DMS79 (cell line): ENCODE data around the gene IFITM2.
A peak's percentile ranks its signal among the peaks of the same experiment; 100 is the strongest.

ENCODE experiments used
- DNase-seq: peaks from one replicate; lab custom pipeline; 2025; lab: John Stamatoyannopoulos, UW

IFITM2 gene

DNA sequence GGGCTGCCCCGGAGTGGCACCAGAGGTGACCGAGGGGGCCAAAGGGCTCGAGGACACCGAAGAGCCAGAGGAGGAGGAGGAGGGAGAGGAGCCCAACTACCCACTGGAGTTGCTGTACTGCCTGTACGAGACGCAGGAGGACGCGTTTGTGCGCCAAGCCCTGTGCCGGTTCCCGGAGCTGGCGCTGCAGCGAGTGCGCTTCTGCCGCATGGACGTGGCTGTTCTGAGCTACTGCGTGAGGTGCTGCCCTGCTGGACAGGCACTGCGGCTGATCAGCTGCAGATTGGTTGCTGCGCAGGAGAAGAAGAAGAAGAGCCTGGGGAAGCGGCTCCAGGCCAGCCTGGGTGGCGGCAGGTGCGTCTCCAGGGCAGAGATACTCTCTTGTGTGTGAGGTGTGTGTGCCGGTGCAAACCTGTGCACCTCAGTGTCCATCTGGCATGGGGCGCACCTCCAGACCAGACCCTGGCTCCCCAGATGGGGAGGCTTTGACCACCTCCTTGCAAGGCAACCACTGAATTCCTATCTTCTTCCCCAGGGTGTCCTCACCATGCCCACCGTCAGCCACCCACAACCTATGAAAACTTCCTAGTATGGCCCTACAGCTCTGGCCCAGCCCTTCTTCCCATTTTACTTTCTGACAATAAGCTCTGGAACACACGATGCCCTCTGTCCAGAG, 26.0 kb upstream of the IFITM2 start:
- DNase-seq: no peak

- DNase-seq: no peak
These were observed 25.4 kb upstream of the IFITM2 start for GRCh38 chr11:282171-282570.

GRCh38 chr11:282630-283360, 24.8 kb upstream of the IFITM2 start:
- DNase-seq: no peak

DNA sequence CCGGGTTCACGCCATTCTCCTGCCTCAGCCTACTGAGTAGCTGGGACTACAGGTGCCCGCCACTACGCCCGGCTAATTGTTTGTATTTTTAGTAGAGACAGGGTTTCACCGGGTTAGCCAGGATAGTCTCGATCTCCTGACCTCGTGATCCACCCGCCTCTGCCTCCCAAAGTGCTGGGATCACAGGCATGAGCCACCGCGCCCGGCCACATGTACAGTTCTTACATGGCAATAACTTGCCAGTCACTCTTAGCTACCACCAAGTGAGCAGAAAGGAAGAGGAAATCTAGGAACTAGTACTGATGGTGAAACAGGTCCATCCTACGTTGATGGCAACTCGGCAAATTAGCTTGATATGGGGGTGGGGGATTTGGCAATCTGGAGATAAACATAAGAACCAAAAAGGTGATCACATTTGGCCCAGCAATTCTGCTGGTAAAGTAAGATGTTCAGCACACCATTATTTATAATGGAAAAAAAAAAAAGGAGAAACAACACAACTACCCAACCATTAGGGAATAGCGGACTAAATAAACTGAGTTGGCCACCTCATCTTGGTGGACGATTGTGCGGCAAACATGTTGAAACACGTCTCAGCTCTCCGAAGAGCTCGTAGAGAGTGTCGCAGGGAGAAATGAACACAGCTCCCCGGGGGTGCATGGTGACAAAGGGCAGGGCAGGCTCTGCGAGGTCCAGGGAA, 24.1 kb upstream of the IFITM2 start:
- no peak for DNase-seq

GRCh38 chr11:284105-285020, 23.3 kb upstream of the IFITM2 start:
- no peak for DNase-seq

- no peak for DNase-seq
These were observed 22.4 kb upstream of the IFITM2 start for GRCh38 chr11:285021-285893.

- DNase-seq: no peak
These were observed 21.8 kb upstream of the IFITM2 start for GRCh38 chr11:285894-286220.

- DNase-seq: peak; percentile 20
These were observed 20.4 kb upstream of the IFITM2 start for GRCh38 chr11:286977-287820.

DNA sequence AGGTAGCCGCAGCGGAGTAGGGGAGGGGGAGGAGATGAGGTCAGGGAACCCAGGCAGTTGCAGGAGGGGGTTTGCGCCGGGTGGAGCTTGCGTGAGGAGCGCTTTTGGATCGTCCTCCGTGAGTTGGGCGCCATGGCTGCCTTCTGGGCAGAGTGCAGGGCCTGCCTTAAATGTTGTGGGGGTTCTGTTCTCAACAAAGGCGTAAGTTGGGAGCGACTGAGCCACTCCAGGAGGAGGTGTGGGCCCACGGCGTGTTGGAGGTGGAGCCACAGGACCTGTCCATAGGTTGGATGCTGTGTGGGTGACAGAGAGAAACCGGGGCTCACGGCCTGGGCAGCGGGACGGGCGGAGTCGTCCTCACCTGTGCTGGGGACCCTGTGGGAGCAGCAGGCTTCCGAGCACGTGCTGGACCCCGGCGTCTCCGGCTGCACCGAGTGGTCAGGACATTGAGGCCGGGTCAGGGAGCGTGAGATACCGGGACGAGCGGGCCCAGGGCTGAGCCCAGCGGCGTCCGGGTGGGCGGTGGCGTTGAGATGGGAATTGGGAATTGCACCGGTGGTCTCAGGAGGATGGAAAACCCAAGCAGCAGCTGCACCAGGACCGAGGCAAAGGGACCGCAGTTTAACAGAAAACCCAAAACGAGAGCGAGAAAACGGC, 19.7 kb upstream of the IFITM2 start:
- peak; percentile 18 for DNase-seq

GRCh38 chr11:288478-289397, 18.9 kb upstream of the IFITM2 start, which contains the start of gene PGGHG:
Gene PGGHG, plus strand, starts transcription at chr11:289126. Its CDS starts 691 bp downstream, at chr11:289817.
- DNase-seq: no peak

DNA sequence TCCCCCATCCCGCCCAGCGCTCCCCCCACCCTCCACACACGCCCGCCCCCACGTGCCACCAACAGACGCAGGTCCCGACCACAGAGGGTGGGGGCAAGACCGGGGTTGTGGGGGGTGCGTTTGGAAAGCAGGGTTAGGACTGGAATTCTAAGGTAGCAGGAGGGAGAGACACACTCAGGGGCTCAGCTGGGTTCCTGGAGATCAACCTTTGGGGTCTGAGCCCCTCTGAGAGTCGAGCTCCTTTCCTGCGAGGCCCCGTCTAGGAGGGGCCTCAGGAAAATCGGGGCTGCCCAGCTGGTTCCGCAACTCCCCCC, 18.3 kb upstream of the IFITM2 start:
- no peak for DNase-seq

DNA sequence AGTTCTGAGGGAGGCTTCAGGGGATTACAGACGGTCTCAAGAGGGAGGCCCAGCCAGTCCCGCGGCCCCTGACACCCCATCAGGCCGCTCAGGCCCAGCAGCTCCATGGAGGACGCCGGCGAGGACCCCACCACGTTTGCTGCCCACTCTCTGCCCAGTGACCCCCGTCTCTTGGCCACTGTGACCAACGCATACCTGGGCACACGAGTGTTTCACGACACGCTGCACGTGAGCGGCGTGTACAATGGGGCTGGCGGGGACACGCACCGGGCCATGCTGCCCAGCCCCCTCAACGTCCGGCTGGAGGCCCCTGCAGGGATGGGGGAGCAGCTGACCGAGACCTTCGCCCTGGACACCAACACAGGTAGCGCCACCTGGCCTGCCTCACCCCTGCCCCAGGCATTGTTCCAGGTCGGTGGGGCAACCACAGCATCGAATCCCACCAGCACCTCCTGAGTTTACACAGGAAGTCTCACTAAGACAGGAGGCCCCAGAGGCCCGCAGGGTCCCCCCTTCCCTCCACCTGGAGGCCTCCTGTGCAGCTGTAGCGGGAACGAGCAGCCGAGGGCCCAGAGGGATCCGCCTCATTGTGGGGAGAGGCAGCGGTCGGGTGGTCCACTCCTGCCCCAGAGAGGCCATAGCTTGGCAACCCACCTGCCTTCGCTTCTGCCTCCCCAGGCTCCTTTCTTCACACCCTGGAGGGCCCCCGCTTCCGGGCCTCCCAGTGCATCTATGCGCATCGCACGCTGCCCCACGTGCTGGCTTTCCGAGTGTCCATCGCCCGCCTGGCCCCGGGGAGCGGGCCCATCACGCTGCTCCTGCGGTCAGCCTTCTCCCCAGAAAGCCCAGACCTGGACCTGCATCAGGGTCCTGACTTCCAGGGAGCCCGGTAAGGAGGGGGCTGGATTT, 17.6 kb upstream of the IFITM2 start:
- DNase-seq: no peak

GRCh38 chr11:290621-291231, 16.9 kb upstream of the IFITM2 start:
- no peak for DNase-seq

DNA sequence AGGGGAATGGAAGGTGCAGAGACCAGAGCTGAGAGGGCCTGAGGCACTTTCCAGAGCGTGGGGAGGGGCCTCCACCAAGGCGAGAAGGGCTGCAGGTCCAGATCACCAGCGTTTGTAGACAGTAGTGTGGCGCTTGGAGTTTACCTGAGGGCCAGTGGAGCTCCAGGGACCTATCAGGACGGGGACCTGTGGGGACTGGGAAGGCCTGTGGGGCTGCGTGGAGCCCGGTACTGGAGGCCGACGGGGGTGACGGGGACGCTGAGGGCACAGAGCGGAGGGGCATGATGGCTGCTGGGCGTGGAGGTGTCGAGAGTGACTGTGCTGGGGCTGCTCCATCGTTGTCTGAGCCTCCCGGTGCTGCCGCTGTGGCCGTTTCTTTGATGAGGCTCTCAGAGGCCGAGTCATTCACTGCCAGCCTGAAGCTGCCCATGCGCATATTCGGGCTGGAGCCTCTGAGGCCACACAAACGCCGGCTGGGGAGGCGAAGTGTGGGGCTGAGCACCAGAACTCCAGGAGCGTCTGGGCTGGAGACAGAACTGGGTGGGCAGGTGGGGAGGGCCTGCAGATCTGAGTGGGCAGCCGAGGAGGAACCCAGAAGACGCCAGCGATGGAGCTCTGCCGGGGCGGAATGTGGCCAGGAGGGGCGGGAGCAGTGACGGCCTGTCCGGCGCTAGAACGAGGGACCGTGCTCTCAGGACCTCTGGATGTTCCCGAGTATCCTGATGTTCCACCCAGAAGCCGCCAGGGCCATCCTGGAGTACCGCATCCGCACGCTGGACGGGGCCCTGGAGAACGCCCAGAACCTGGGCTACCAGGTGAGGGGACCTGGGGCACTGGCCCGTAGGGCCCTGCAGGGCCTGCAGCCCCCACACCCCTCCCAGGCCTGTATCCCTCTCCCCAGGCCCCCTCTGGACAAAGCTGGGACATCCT, 16.1 kb upstream of the IFITM2 start:
- no peak for DNase-seq

DNA sequence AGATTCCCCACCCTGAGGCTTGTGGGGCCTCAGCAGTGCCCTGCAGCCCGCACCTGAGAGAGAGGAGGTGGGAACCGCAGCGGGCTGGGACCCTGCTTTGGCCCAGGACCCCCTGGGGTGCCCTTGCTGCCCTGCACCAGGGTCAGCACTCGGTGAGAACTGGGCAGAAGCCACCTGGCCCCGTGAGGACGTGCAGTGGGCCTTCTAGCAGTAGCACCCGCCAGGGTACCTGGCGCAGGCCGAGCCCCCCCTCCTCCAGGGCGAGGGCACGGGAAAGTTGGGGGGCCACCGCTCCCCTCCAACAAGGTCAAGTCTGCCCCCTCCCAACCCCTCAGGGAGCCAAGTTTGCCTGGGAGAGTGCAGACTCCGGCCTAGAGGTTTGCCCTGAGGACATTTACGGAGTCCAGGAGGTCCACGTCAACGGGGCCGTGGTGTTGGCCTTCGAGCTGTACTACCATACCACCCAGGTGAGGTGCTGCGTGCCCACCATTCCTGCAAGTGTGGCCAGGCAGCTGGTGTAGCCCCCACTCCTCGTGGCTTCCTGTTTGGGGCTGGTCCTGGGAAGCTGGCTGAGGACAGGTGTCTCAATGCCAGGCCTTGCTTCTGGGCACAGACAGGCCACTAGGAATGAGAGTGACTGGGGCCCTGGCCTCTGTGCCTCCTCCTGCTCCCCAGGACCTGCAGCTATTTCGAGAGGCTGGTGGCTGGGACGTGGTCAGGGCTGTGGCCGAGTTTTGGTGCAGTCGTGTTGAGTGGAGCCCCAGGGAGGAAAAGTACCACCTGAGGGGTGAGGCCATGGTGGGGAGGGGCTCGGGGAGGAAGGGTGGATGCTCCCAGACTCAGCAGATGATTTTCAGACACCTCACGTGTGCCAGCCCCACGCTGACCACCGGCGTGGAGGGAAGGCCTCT, 15.2 kb upstream of the IFITM2 start:
- no peak for DNase-seq
